Muscle layer of duodenum (tissue), 2 donors: Measurements from ENCODE around the gene CHD5.
"Not testable (repeated sequence)": the region's sequence is repeated elsewhere in the genome, so short reads cannot be mapped to it uniquely, and the experiment has no call there.

ENCODE experiments used
- H3K27ac ChIP-seq: one replicate; pipeline ENCODE4 v1.7.0; 2013; ENCODE audit warnings: mild to moderate bottlenecking, low read length
- H3K27me3 ChIP-seq: one replicate; pipeline ENCODE4 v1.7.0; 2013; ENCODE audit warnings: low read depth, mild to moderate bottlenecking, control low read depth, low read length
- H3K36me3 ChIP-seq, 2 donors: one replicate each; pipeline ENCODE4 v1.7.0; 2013; ENCODE audit warnings: low read length in 2 of 2, control low read depth in 1 of 2, mild to moderate bottlenecking in 1 of 2; ENCODE audit not compliant: insufficient read depth in 2 of 2, control insufficient read depth in 1 of 2
- H3K4me1 ChIP-seq, 2 donors: one replicate each; pipeline ENCODE4 v1.7.0; 2013; ENCODE audit warnings: low read length in 2 of 2, mild to moderate bottlenecking in 2 of 2, control low read depth in 1 of 2, moderate library complexity in 1 of 2; ENCODE audit not compliant: insufficient read depth in 2 of 2, control insufficient read depth in 1 of 2
- H3K4me3 ChIP-seq, 2 donors: one replicate each; pipeline ENCODE4 v1.7.0; 2013; ENCODE audit warnings: low read length in 2 of 2, low read depth in 1 of 2, mild to moderate bottlenecking in 1 of 2
- H3K9me3 ChIP-seq, 2 donors: one replicate each; pipeline ENCODE4 v1.7.0; 2013; ENCODE audit warnings: low read length in 2 of 2, control low read depth in 1 of 2, mild to moderate bottlenecking in 1 of 2; ENCODE audit not compliant: control insufficient read depth in 1 of 2
- donor health status: healthy.

Gene CHD5

DNA sequence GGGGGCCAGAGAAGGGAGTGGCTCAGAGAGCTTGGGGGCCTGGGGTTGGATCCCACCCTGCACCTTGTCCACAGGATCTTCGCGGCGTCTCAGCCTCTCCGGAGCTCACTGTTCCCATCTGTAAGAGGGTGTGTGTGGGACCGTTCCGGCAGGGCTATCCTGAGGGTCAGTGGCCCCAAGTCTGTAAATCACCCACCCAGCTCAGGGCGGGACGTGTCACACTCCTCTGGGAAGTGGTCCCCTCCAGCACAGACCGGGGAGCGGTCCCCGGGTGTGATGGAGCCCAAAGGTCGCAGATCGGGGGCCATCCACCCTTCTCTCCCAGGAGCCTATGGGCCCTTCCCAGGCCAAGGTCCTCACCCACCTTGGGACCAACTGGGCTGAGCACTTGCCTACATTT lies 94.5 kb downstream of the CHD5 start:
- Histone ChIP-seq H3K9me3 (no peaks in the 10 kb centered on the region), H3K27me3 (no peaks in the 10 kb centered on the region), H3K4me1 (peaks cover 0 to 29% of the 10 kb centered on the region in 2 donors), H3K4me3 (no peak overlapping the region), H3K36me3 (no peaks in the 10 kb centered on the region), H3K27ac (no peak overlapping the region)

DNA sequence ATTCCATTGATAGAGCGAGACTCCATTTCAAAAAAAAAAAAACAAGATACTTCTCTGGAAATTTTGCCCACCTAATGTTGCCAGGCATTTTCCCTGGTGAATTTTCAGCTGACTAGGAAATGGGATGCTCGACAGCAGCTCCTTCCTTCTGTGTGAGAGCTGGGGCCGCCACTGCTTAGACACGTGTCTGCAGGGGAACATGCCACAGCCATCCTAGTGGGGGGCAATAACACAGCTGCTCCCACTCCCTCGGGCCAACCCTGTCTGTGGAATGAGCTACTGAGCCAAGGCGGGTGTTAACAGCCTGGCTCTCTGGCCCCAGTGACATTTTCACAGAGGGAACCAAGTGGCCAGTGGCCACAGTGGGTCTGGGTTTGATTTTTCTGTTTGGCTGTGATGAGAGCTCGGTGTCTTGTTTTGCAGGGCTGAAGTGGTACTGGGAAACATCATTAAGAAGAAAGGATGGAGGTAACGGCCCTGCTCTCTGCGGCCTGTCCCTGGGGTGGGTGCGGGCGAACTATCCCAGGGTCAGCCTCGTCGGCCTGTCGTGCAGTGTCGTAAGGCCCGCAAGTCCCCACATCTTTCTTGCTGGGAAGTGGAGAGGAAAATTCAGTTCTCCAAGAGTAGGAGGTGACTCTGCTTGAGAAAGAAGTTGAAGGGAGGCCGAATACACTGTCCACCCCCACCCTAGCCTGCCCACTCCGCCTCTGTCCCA lies 95.2 kb downstream of the CHD5 start:
- H3K9me3 ChIP-seq, result no peaks in the 10 kb centered on the region
- H3K4me1 ChIP-seq, result peaks cover 0 to 36% of the 10 kb centered on the region in 2 donors
- no peak overlapping the region for H3K4me3 ChIP-seq
- no peaks in the 10 kb centered on the region for H3K27me3 ChIP-seq
- no peaks in the 10 kb centered on the region for H3K36me3 ChIP-seq
- H3K27ac ChIP-seq, result no peak overlapping the region

DNA sequence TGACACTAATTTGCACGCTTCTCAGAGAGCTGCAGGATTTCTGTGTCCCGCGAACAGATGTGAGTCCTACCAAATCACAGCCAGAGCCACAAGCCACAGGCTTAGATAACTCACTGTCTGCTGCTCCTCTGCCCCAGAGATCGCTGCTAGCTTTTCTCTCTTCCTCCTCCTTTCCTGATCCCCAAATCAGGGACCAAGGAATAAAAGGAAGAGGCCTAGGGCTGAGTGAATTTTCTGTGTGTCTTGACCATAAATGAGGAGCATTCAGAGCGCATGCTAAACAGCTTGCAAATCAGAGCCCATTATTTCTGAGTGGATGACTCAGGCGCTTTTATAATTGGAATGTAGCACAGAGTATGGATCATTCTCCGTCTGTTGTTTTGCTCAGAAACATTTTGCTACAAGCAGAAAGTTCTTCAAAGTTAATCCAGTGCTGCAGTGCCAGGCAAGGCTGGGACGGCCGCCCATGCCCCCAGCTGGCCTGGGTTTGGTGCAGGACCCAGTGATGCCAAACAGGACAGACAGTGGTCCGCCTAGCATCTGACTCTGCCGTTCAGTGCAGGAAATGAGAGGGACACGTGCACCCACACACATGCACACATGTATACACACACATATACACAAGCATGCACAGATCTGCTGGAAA lies 96.2 kb downstream of the CHD5 start:
- Histone ChIP-seq H3K4me1 (peaks cover 0 to 37% of the 10 kb centered on the region in 2 donors), H3K4me3 (no peak overlapping the region), H3K9me3 (no peaks in the 10 kb centered on the region), H3K36me3 (no peaks in the 10 kb centered on the region), H3K27me3 (no peaks in the 10 kb centered on the region), H3K27ac (no peak overlapping the region)

DNA sequence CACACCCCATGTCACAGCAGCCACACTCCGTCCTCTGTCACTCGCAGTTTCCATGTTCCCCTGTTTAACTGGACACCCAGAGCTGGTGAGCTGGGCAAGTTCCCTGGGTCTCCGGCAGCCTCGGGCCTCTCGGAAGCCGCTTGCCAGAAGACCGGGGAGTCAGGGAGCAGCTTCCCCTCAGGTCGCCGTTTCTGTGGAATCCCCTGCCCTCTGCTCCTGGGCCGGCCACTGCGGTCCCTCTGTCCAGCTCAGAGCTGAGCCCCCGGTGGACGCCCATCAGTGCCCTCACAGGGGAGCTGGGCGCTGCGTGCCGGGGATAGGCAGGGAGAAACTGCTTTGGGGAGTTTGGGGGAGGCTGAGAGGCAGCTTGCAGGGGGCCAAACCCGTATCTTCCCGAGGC lies 96.7 kb downstream of the CHD5 start:
- H3K9me3 ChIP-seq, result no peaks in the 10 kb centered on the region
- no peak overlapping the region for H3K27ac ChIP-seq
- H3K4me3 ChIP-seq, result peak overlapping the region in 1 of 2 donors; percentile 8
- peaks cover 0 to 37% of the 10 kb centered on the region in 2 donors for H3K4me1 ChIP-seq
- H3K36me3 ChIP-seq, result no peaks in the 10 kb centered on the region
- H3K27me3 ChIP-seq, result no peaks in the 10 kb centered on the region

DNA sequence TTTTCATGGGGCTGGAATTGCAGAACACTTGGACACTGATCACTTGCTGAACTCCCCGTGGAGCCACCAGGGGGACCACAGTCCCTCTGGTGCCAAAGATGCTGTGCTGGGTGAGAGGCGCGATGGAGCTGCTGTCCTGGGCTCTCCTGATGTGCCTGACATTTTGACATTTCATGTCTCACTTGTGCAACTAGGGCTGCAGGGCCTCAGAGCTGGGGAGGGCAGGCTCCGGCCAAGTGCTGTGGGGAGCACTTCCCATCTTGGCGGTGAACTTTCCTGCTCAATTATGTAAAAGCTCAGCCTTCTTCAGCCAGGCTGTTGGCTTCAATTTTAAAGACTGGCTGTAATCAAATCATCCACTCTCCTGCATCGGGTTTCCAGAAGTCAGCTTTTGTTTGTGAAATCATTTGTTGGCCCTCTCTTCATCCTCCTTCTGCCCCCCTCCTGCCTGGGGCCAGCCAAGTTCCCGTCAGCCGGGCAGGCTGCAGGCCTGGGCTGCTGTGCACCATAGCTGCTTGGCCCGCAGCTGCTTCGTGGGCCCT lies 97.6 kb downstream of the CHD5 start:
- no peaks in the 10 kb centered on the region for H3K36me3 ChIP-seq
- H3K27me3 ChIP-seq, result no peaks in the 10 kb centered on the region
- H3K27ac ChIP-seq, result no peak overlapping the region
- peaks cover 0 to 37% of the 10 kb centered on the region in 2 donors for H3K4me1 ChIP-seq
- H3K9me3 ChIP-seq, result no peaks in the 10 kb centered on the region
- H3K4me3 ChIP-seq, result no peak overlapping the region

DNA sequence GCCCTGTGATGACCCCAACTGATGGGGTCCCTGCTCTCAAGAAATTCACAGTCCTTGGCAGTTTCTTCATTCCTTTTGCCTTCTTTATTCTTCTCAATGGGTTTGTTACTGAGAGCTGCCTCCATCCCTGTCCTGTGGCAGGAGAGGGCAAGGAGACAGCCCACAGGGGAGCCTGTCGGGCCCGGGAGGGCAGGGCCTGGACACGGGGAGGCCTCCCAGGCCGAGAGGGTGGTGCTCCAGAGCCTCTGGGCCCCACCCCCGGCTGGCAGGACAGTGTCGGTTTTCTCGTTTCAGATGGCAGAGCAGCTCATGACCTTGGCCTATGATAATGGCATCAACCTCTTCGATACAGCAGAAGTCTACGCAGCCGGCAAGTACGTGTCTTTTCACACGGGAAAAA lies 98.2 kb downstream of the CHD5 start:
- H3K27me3 ChIP-seq, result no peaks in the 10 kb centered on the region
- peaks cover 0 to 37% of the 10 kb centered on the region in 2 donors for H3K4me1 ChIP-seq
- no peaks in the 10 kb centered on the region for H3K9me3 ChIP-seq
- no peak overlapping the region for H3K27ac ChIP-seq
- no peaks in the 10 kb centered on the region for H3K36me3 ChIP-seq
- H3K4me3 ChIP-seq, result no peak overlapping the region

DNA sequence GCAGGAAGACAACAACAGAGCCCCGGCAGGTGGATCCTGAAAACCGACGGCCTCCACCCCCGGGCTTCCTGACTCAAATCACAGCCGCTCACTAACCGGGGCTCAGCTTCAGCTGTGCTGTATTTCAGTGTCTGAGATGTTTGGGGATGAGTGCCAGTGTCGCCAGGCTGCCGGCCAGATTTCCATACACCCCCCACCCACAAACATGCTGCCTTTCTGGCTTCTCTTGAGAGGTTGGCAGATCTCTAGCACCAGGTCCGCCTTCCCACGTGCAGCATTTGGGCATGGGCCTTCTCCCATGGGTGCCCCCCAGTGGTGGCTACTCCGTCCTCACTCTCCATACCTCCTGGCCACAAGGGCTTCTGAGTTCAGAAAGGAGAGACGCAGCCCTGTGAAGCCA lies 99.7 kb downstream of the CHD5 start:
- peaks cover 0 to 37% of the 10 kb centered on the region in 2 donors for H3K4me1 ChIP-seq
- H3K36me3 ChIP-seq, result no peaks in the 10 kb centered on the region

DNA sequence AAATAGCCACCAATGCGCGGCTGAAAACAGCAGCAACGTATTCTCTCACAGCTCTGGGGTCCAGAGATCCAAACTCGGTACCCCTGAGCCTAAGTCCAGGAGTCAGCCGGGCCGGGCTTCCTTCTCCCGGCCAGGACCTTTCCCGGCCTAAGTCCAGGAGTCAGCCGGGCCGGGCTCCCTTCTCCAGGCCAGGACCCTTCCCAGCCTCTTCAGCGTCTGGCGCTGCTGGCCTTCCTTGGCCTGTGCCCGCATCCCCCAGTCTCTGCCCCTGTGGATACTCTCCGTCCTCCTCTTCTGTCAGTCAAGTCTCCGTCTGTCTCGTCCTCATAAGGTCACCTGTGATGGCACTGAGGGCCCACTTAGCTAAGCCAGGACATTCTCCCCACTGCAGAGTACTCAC lies 102.2 kb downstream of the CHD5 start:
- no peaks in the 10 kb centered on the region for H3K9me3 ChIP-seq
- H3K27ac ChIP-seq, result no peak overlapping the region
- no peaks in the 10 kb centered on the region for H3K27me3 ChIP-seq
- no peak overlapping the region for H3K4me3 ChIP-seq
- H3K4me1 ChIP-seq, result peaks cover 0 to 23% of the 10 kb centered on the region in 2 donors
- peaks cover 0 to 4% of the 10 kb centered on the region in 2 donors for H3K36me3 ChIP-seq

More for the DNA sequence above, 99.7 kb downstream of the CHD5 start:
- Histone ChIP-seq H3K9me3 (no peaks in the 10 kb centered on the region), H3K27ac (no peak overlapping the region), H3K4me3 (no peak overlapping the region), H3K27me3 (no peaks in the 10 kb centered on the region)

DNA sequence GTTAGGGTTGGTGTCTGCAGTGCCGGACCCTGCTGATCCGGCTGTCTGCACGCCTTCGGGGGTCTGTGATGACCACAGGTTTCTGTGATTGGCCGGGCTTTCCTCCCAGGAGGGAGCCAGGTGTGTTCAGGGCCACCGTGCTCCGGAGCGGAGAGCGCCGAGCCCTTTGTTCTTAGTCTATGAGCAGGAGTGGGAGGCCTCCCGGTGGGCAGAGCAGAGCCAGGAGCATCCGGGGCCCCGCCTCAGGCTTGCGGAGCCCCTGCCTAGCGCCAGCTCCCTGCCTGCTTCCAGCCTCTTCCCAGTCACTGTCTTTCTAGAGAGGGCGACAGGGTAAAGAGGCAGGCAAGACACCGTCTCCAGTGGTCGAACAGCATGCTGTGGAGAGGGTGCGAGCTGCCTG lies 102.6 kb downstream of the CHD5 start:
- Histone ChIP-seq H3K36me3 (peaks cover 0 to 4% of the 10 kb centered on the region in 2 donors), H3K4me1 (peaks cover 0 to 19% of the 10 kb centered on the region in 2 donors)

DNA sequence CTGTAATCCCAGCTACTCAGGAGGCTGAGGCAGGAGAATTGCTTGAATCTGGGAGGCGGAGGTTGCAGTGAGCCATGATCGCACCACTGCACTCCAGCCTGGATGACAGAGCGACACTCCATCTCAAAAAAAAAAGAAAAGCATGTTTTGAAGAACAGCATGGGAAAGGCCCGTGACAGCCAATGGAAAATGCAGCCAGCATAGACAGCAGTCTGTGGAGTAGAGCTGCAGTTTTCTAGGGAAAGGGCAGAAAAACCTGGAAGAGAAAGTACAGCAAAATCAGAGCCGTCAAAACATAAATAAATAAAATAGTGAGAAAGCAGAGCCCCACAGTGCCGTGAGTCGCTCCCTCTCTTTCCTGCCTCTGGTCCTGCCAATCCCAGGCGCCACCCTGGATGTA lies 103.1 kb downstream of the CHD5 start:
- H3K4me3 ChIP-seq, H3K9me3 ChIP-seq, H3K36me3 ChIP-seq, H3K27ac ChIP-seq, H3K27me3 ChIP-seq: not testable (repeated sequence)
- peaks cover 0 to 16% of the 10 kb centered on the region in 2 donors for H3K4me1 ChIP-seq

More for the DNA sequence above, 102.6 kb downstream of the CHD5 start:
- no peaks in the 10 kb centered on the region for H3K27me3 ChIP-seq
- H3K27ac ChIP-seq, result no peak overlapping the region
- no peaks in the 10 kb centered on the region for H3K9me3 ChIP-seq
- no peak overlapping the region for H3K4me3 ChIP-seq

DNA sequence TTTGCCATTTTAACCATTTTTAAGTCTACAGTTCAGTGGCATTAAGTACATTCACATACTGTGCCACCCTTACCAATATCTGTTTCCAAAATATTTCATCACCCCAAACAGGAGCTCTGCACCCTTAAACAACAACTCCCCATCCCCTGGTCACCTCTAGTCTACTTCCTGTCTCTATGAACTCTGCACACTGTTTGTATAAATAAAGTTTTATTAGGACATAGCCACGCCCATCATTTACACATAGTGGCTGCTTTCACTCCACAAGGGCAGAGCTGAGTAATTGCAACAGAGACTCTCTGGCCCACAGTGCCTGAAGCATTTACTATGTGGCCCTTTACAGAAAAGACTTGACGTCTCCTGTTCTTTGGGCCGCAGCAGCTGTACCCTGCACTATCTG lies 104.4 kb downstream of the CHD5 start:
- Histone ChIP-seq H3K27ac (no peak overlapping the region), H3K4me3 (no peak overlapping the region), H3K9me3 (no peaks in the 10 kb centered on the region), H3K36me3 (peaks cover 0 to 4% of the 10 kb centered on the region in 2 donors), H3K4me1 (peaks cover 0 to 8% of the 10 kb centered on the region in 2 donors), H3K27me3 (no peaks in the 10 kb centered on the region)
